GM03348 (cell line): ENCODE results near the gene CBX6.

Source experiments
- DNase-seq: peaks from one replicate; pipeline ENCODE4 v3.0.0; 2012; ENCODE audit warnings: low spot score

The CBX6 gene

GRCh38 chr22:38840129-38840528 lies 31.9 kb downstream of the CBX6 start:
- DNase-seq = no peak

- DNase-seq = no peak
These were observed 32.3 kb downstream of the CBX6 start for GRCh38 chr22:38839686-38840085.

GRCh38 chr22:38837414-38837928 lies 34.5 kb downstream of the CBX6 start:
- no peak for DNase-seq

GRCh38 chr22:38835888-38836301 lies 36.1 kb downstream of the CBX6 start:
- no peak for DNase-seq

GRCh38 chr22:38834991-38835390 lies 37.0 kb downstream of the CBX6 start:
- DNase-seq = no peak

GRCh38 chr22:38834215-38834953 lies 37.6 kb downstream of the CBX6 start:
- DNase-seq = no peak

- no peak for DNase-seq
These were observed 39.0 kb downstream of the CBX6 start for GRCh38 chr22:38833061-38833460.

GRCh38 chr22:38832005-38832978 lies 39.7 kb downstream of the CBX6 start:
- no peak for DNase-seq

- DNase-seq = no peak
These were observed 40.7 kb downstream of the CBX6 start for GRCh38 chr22:38831166-38831945.

GRCh38 chr22:38830845-38831108 lies 41.2 kb downstream of the CBX6 start:
- DNase-seq = no peak

GRCh38 chr22:38830026-38830844 lies 41.8 kb downstream of the CBX6 start:
- no peak for DNase-seq

GRCh38 chr22:38829485-38829884 lies 42.5 kb downstream of the CBX6 start:
- no peak for DNase-seq

- no peak for DNase-seq
These were observed 43.3 kb downstream of the CBX6 start for GRCh38 chr22:38828616-38829205.

- DNase-seq = no peak
These were observed 43.8 kb downstream of the CBX6 start for GRCh38 chr22:38828191-38828590.

- DNase-seq = no peak
These were observed 44.5 kb downstream of the CBX6 start for GRCh38 chr22:38827510-38827909.

GRCh38 chr22:38826801-38827200 lies 45.2 kb downstream of the CBX6 start:
- DNase-seq = no peak

GRCh38 chr22:38826386-38826785 lies 45.6 kb downstream of the CBX6 start:
- no peak for DNase-seq

GRCh38 chr22:38824585-38824984 lies 47.4 kb downstream of the CBX6 start:
- DNase-seq = peak; percentile 86

GRCh38 chr22:38823637-38824036 lies 48.4 kb downstream of the CBX6 start:
- no peak for DNase-seq

- no peak for DNase-seq
These were observed 48.9 kb downstream of the CBX6 start for GRCh38 chr22:38823076-38823475.

GRCh38 chr22:38820020-38820419 lies 52.0 kb downstream of the CBX6 start:
- DNase-seq = no peak
